ENCODE measurements around the gene PHOX2B.

Gene PHOX2B

GRCh38 chr4:41709844-41710481 is 38.6 kb downstream of the PHOX2B start:
- peak; percentile 91 for DNase-seq

GRCh38 chr4:41703785-41704184 is 44.7 kb downstream of the PHOX2B start:
- DNase-seq = no peak

GRCh38 chr4:41702770-41703169 is 45.8 kb downstream of the PHOX2B start:
- DNase-seq = no peak

- no peak for DNase-seq
These were observed 46.5 kb downstream of the PHOX2B start for GRCh38 chr4:41701983-41702382.

DNA sequence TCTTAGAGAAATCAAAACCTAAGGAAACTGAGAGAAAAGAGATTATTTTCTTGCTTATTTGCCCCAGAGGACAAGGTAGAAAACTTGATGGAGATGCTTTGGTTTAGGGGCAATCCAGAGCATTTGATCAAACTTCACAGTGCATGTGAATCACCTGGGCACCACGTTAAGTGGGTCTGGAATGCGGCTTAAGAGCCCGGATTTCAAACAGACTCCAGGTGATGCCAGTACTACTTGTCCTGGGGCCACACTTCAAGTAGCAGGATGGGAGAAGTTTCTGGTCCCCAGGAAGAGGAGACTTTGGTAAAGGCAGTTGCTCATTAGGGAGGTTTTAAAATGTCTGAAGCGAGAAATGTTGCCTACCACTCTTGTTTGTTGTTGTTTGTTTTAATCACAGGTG is 51.8 kb downstream of the PHOX2B start:
- DNase-seq = no peak

- no peak for DNase-seq
These were observed 52.4 kb downstream of the PHOX2B start for GRCh38 chr4:41696131-41696530.

Measured in DMS53 (cell line).